OCI-LY7 (cell line): ENCODE data around the gene HEPN1. TPM values are rescaled to one million over a fixed set of nuclear protein-coding genes. Genes with fewer than 3 reads are reported as not detected.

Source experiments
- BruUV-seq: library from RNA; stranded (reverse); fragments of 400-500 nt; replicated peaks from 2 replicates; lab custom pipeline; 2021; lab: Mats Ljungman, UMichigan
- CTCF ChIA-PET: fragments of 300-600 bp; sonication (Branson Sonifier 250); formaldehyde crosslinking; loops from one replicate; lab custom pipeline; 2022; ENCODE audit warnings: antibody characterized with exemption; ENCODE audit not compliant: unreplicated experiment; lab: Charles Lee
- POLR2A ChIA-PET: fragments of 300-600 bp; sonication (Branson Sonifier 250); formaldehyde crosslinking; loops from one replicate; lab custom pipeline; 2022; ENCODE audit warnings: antibody characterized with exemption; lab: Charles Lee
- DNase-seq: peaks from one replicate; pipeline ENCODE4 v3.0.0-alpha.2; 2015; ENCODE audit warnings: low spot score
- H2AFZ ChIP-seq: fragments of 200-600 bp; sonication (generic), shearing (Covaris generic); 2 replicates; pipeline ENCODE4 v1.6.1; 2014; ENCODE audit warnings: mild to moderate bottlenecking, antibody characterized with exemption, low read length, moderate library complexity
- H3K27ac ChIP-seq: fragments of 200-600 bp; sonication (generic); 2 replicates; pipeline ENCODE4 v1.5.1; 2014; ENCODE audit warnings: mixed run types, low read depth, mild to moderate bottlenecking, moderate library complexity, low read length, inconsistent platforms; ENCODE audit not compliant: poor library complexity, severe bottlenecking
- H3K36me3 ChIP-seq: fragments of 200-600 bp; sonication (generic); 2 replicates; pipeline ENCODE4 v1.6.1; 2014; ENCODE audit warnings: mild to moderate bottlenecking, antibody characterized with exemption, low read length, moderate library complexity, mixed read lengths; ENCODE audit not compliant: insufficient read depth
- H3K4me1 ChIP-seq: fragments of 200-600 bp; sonication (generic); 2 replicates; pipeline ENCODE4 v1.5.1; 2014; ENCODE audit warnings: mild to moderate bottlenecking, low read length; ENCODE audit not compliant: insufficient read depth, poor library complexity, severe bottlenecking
- H3K4me2 ChIP-seq: fragments of 200-600 bp; sonication (generic); 2 replicates; pipeline ENCODE4 v1.6.1; 2014; ENCODE audit warnings: mild to moderate bottlenecking, low read length
- H3K4me3 ChIP-seq: fragments of 200-600 bp; sonication (generic); 2 replicates; pipeline ENCODE4 v1.5.1; 2014; ENCODE audit warnings: mild to moderate bottlenecking, low read depth, low read length; ENCODE audit not compliant: poor library complexity, severe bottlenecking
- H3K79me2 ChIP-seq: fragments of 200-600 bp; sonication (generic); 2 replicates; pipeline ENCODE4 v1.6.1; 2016; ENCODE audit warnings: low read depth, mild to moderate bottlenecking, low read length, moderate library complexity, mixed read lengths; ENCODE audit not compliant: insufficient read depth
- H3K9me2 ChIP-seq: fragments of 200-600 bp; sonication (generic); 2 replicates; pipeline ENCODE4 v1.6.1; 2016; ENCODE audit warnings: mild to moderate bottlenecking, low read length, mixed read lengths; ENCODE audit not compliant: insufficient read depth
- H3K9me3 ChIP-seq: fragments of 200-600 bp; sonication (generic); 2 replicates; pipeline ENCODE4 v1.6.1; 2014; ENCODE audit warnings: mild to moderate bottlenecking, mixed run types, low read length, mixed read lengths
- H4K20me1 ChIP-seq: fragments of 200-600 bp; sonication (generic); 2 replicates; pipeline ENCODE4 v1.6.1; 2014; ENCODE audit warnings: mild to moderate bottlenecking, antibody characterized with exemption, low read length, moderate library complexity, mixed read lengths; ENCODE audit not compliant: insufficient read depth
- CTCF ChIP-seq: fragments of 200-600 bp; sonication (generic); conservative IDR thresholded peaks from 2 replicates; pipeline ENCODE4 v1.5.1; 2014; ENCODE audit warnings: mild to moderate bottlenecking, antibody characterized with exemption, low read length, moderate library complexity, mixed read lengths
- EZH2phosphoT487 ChIP-seq: fragments of 200-600 bp; sonication (generic); IDR thresholded peaks from 2 replicates; pipeline ENCODE4 v1.6.1; 2018; ENCODE audit warnings: low read depth, borderline replicate concordance, mild to moderate bottlenecking, mixed run types, antibody characterized with exemption, low read length, moderate library complexity, mixed read lengths
- intact Hi-C: fragments of 100-400 bp; cut with micrococcal nuclease; formaldehyde crosslinking; loops from one replicate; pipeline ENCODE4 v1.10.0; 2022; ENCODE audit not compliant: unreplicated experiment
- total RNA-seq, 2 experiments: library from RNA; depleted of rRNA in 1 of 2; stranded (reverse); fragments of >200 nt in 1 of 2; shearing (Covaris generic) in 1 of 2; gene quantifications; 2 replicates each; pipeline ENCODE4 v1.2.3, GENCODE V29; 2014 to 2022

Gene HEPN1
- total RNA-seq, 2 experiments from 2014 or later, result not detected

- no peak for DNase-seq
- POLR2A ChIA-PET, result no interaction called here
These were observed 11.7 kb downstream of the HEPN1 start for GRCh38 chr11:124930799-124931198.

GRCh38 chr11:124934862-124935547 is 16.0 kb downstream of the HEPN1 start:
- no peak for DNase-seq
- Histone ChIP-seq H3K79me2 (no peaks in the 10 kb centered on the region), H3K4me2 (no peak overlapping the region), H3K36me3 (no peaks in the 10 kb centered on the region), H3K9me2 (no peaks in the 10 kb centered on the region), H3K4me3 (no peak overlapping the region), H3K4me1 (no peaks in the 10 kb centered on the region), H3K9me3 (no peaks in the 10 kb centered on the region), H3K27ac (no peak overlapping the region), H4K20me1 (no peaks in the 10 kb centered on the region), H2AFZ (no peak overlapping the region)
- CTCF ChIA-PET, result no interaction called here
- TF ChIP-seq EZH2phosphoT487, result no peak
- TF ChIP-seq CTCF, result peak; percentile 37
- intact Hi-C loops, result no loop called here
- POLR2A ChIA-PET, result interaction anchor here (1.0 kb wide), 1 partner anchor 19 kb away, joined by 8 read pairs; no protein-coding TSS in a partner anchor
- BruUV-seq, result no TSS peak

More at GRCh38 chr11:124930799-124931198, 11.7 kb downstream of the HEPN1 start:
- intact Hi-C loops, result no loop called here
- CTCF ChIA-PET, result no interaction called here
- TF ChIP-seq EZH2phosphoT487 (no peak), CTCF (no peak)
- Histone ChIP-seq H3K4me1 (no peaks in the 10 kb centered on the region), H3K36me3 (no peaks in the 10 kb centered on the region), H3K79me2 (no peaks in the 10 kb centered on the region), H4K20me1 (no peaks in the 10 kb centered on the region), H3K4me3 (no peak overlapping the region), H2AFZ (no peak overlapping the region), H3K27ac (no peak overlapping the region), H3K4me2 (no peak overlapping the region), H3K9me2 (no peaks in the 10 kb centered on the region), H3K9me3 (no peaks in the 10 kb centered on the region)
- no TSS peak for BruUV-seq
